OCI-LY3 (cell line): ENCODE measurements around the gene CLEC16A.

Experiments used
- CTCF ChIP-seq: fragments of 200-600, 300-600 bp; sonication (generic); IDR thresholded peaks from 2 replicates; pipeline ENCODE4 v1.5.1; 2014; ENCODE audit warnings: antibody characterized with exemption, low read length, low read depth
- EZH2phosphoT487 ChIP-seq: fragments of 200-600 bp; shearing (Covaris generic); IDR thresholded peaks from 2 replicates; pipeline ENCODE4 v1.6.1; 2018; ENCODE audit warnings: antibody characterized with exemption, mixed run types, low read depth

GRCh38 chr16:11231367-11231970 is 287.1 kb downstream of the CLEC16A start:
- no peak for TF ChIP-seq CTCF
- TF ChIP-seq EZH2phosphoT487, result no peak
